Measurements from ENCODE around the gene SRGAP3.

DNA sequence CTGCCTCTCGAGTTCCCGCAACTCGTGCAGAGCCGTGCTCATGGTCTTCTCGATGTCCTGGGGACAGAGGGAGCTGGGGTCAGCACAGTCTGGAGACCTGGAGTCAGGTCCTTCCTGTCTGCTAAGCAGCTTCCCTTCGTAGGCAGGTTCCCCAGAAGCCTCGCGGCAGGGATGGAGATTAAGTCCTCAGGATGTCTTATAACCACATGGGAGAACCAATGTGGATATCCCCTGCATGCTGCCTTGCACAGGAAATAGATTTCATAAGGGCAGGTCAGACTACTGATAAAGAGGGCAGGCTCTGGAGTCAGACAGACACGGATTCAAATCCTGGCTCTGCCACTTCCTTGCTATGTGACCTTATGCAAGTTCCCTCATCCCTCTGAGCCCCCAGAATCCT lies 263.6 kb downstream of the SRGAP3 start:
- TF ChIP-seq, protein P1, sequence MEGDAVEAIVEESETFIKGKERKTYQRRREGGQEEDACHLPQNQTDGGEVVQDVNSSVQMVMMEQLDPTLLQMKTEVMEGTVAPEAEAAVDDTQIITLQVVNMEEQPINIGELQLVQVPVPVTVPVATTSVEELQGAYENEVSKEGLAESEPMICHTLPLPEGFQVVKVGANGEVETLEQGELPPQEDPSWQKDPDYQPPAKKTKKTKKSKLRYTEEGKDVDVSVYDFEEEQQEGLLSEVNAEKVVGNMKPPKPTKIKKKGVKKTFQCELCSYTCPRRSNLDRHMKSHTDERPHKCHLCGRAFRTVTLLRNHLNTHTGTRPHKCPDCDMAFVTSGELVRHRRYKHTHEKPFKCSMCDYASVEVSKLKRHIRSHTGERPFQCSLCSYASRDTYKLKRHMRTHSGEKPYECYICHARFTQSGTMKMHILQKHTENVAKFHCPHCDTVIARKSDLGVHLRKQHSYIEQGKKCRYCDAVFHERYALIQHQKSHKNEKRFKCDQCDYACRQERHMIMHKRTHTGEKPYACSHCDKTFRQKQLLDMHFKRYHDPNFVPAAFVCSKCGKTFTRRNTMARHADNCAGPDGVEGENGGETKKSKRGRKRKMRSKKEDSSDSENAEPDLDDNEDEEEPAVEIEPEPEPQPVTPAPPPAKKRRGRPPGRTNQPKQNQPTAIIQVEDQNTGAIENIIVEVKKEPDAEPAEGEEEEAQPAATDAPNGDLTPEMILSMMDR (conservative IDR thresholded peaks at IDR 0.05 in 1 of 2, IDR thresholded peaks at IDR 0.05 in 1 of 2; ENCODE audit: low read depth in 1 of 2, low read length in 2 of 2): no peak
- no peak for TF ChIP-seq EZH2 (IDR thresholded peaks at IDR 0.05; ENCODE audit: low read length, missing control alignments)
